ENCODE results near the gene NSUN6. TPM values are rescaled to one million over a fixed set of nuclear protein-coding genes. Genes with fewer than 3 reads are reported as not detected.

NSUN6 gene
- total RNA-seq, 3 donors from 2014 or later = 11.8 to 28.4 (median 18.0) TPM

GRCh38 chr10:18498998-18499397 is 152.4 kb downstream of the NSUN6 start:
- intact Hi-C loops (cut with DNase I; ENCODE audit: low total_unique reads) = loop anchor here (5.0 kb wide), 1 partner anchor 507 kb away; no protein-coding TSS in a partner anchor
- Histone ChIP-seq H3K27ac (no peak overlapping the region), H3K4me3 (no peak overlapping the region), H3K9me3 (no peaks in the 10 kb centered on the region), H3K4me1 (no peaks in the 10 kb centered on the region), H3K36me3 (no peaks in the 10 kb centered on the region), H3K27me3 (no peaks in the 10 kb centered on the region)
- DNase-seq (ENCODE audit: low spot score in 2 of 2) = no peak
- TF ChIP-seq CTCF (IDR thresholded peaks at IDR 0.05) (no peak), POLR2AphosphoS5 (IDR thresholded peaks at IDR 0.05) (no peak), POLR2A (IDR thresholded peaks at IDR 0.05) (no peak)

GRCh38 chr10:18497806-18498369 is 153.5 kb downstream of the NSUN6 start:
- H3K9me3 ChIP-seq = no peaks in the 10 kb centered on the region
- intact Hi-C loops (cut with DNase I; ENCODE audit: low total_unique reads) = loop anchor here (5.0 kb wide), 1 partner anchor 506 kb away; no protein-coding TSS in a partner anchor
- no peak for DNase-seq (ENCODE audit: low spot score in 2 of 2)
- no peaks in the 10 kb centered on the region for H3K4me1 ChIP-seq
- no peaks in the 10 kb centered on the region for H3K36me3 ChIP-seq
- no peak overlapping the region for H3K4me3 ChIP-seq
- no peak for TF ChIP-seq POLR2AphosphoS5 (IDR thresholded peaks at IDR 0.05)
- no peak for TF ChIP-seq POLR2A (IDR thresholded peaks at IDR 0.05)
- H3K27me3 ChIP-seq = no peaks in the 10 kb centered on the region
- H3K27ac ChIP-seq = no peak overlapping the region

Other genes with a start within 250 kb of the NSUN6 start
- 10 to 100 TPM in 2 of 3 donors, 1 to 10 TPM in 1; 7.8 to 23.6 (median 15.4) TPM for gene ARL5B, start 7.8 kb upstream of the NSUN6 start, total RNA-seq